Spleen (tissue), 11 donors: ENCODE measurements around the gene AMBRA1. TPM values are rescaled to one million over a fixed set of nuclear protein-coding genes. Genes with fewer than 3 reads are reported as not detected.
A peak's percentile ranks its signal among the peaks of the same experiment; 100 is the strongest.

Experiments
- DNase-seq: peaks from one replicate; pipeline ENCODE4 v3.0.0-alpha.2; 2020
- H3K27ac ChIP-seq, 8 donors: fragments of 200-600 bp; sonication (generic) in 7 of 8; 1 replicate in 4 of 8; 2 replicates in 4 of 8; pipeline versions ENCODE4 v1.5.0 to v1.8.0; 2016 to 2021; ENCODE audit warnings: inconsistent platforms in 4 of 8, mild to moderate bottlenecking in 4 of 8, moderate library complexity in 1 of 8
- H3K27me3 ChIP-seq, 7 donors: fragments of 200-600 bp; sonication (generic) in 6 of 7; replicated peaks in 1 of 7; 1 replicate in 4 of 7; 2 replicates in 3 of 7; pipeline versions ENCODE4 v1.5.0 to v1.8.0; 2016 to 2021; ENCODE audit warnings: inconsistent platforms in 3 of 7, mild to moderate bottlenecking in 1 of 7
- H3K36me3 ChIP-seq, 6 donors: fragments of 200-600 bp; sonication (generic) in 5 of 6; 1 replicate in 4 of 6; 2 replicates in 2 of 6; pipeline versions ENCODE4 v1.5.0 to v1.8.0; 2016 to 2021; ENCODE audit warnings: inconsistent platforms in 2 of 6
- H3K4me1 ChIP-seq, 6 donors: fragments of 200-600 bp; sonication (generic) in 5 of 6; 1 replicate in 3 of 6; 2 replicates in 3 of 6; pipeline versions ENCODE4 v1.5.0 to v1.8.0; 2016 to 2021; ENCODE audit warnings: inconsistent platforms in 3 of 6
- H3K4me3 ChIP-seq, 8 donors: fragments of 200-600 bp; sonication (generic) in 7 of 8; 1 replicate in 4 of 8; 2 replicates in 4 of 8; pipeline versions ENCODE4 v1.5.0 to v1.8.0; 2016 to 2021; ENCODE audit warnings: inconsistent platforms in 4 of 8, mild to moderate bottlenecking in 4 of 8, moderate library complexity in 2 of 8
- H3K9me3 ChIP-seq, 8 donors: fragments of 200-600 bp; sonication (generic) in 7 of 8; 1 replicate in 4 of 8; 2 replicates in 4 of 8; pipeline versions ENCODE4 v1.5.0 to v1.8.0; 2016 to 2021; ENCODE audit warnings: inconsistent platforms in 4 of 8
- CTCF ChIP-seq, 11 experiments: fragments of 200-600 bp in 7 of 11; fragments of 450-650 bp in 4 of 11; sonication (generic) in 4 of 11; IDR thresholded peaks in 8 of 11; conservative IDR thresholded peaks in 3 of 11; 1 replicate in 7 of 11; 2 replicates in 4 of 11; pipeline versions ENCODE4 v1.4.0 to v1.8.0; 2016 to 2021; ENCODE audit warnings: antibody characterized with exemption in 11 of 11, inconsistent platforms in 4 of 11, mild to moderate bottlenecking in 1 of 11
- POLR2A ChIP-seq, 3 donors: fragments of 450-650 bp; IDR thresholded peaks; one replicate each; pipeline ENCODE4 v1.5.1; 2017; ENCODE audit warnings: antibody characterized with exemption in 3 of 3, mild to moderate bottlenecking in 1 of 3
- POLR2AphosphoS5 ChIP-seq, 3 donors: sonication (generic); formaldehyde crosslinking; IDR thresholded peaks; one replicate each; pipeline ENCODE4 v1.5.1; 2017; ENCODE audit warnings: antibody characterized with exemption in 3 of 3
- WGBS, 5 donors: extraction: QIAGEN DNeasy Blood & Tissue Kit in 3 of 5; methylation state at CpG; one replicate each; pipeline versions ENCODE4 v1.1.5 to v1.1.7; 2013 to 2018; 5-methylcytosine and 5-hydroxymethylcytosine counted together
- intact Hi-C: fragments of 100-400 bp; cut with DNase I; formaldehyde crosslinking; loops from one replicate; pipeline ENCODE4 v1.15.0; 2023; ENCODE audit warnings: low total_unique reads
- polyA plus RNA-seq, 3 donors: library from polyadenylated mRNA; stranded (reverse); fragments of 200-250 nt; gene quantifications; one replicate each; pipeline ENCODE4 v1.2.1, GENCODE V29; 2013
- total RNA-seq, 7 donors: library from RNA; depleted of rRNA in 3 of 7; stranded (reverse); fragments of >200 nt in 3 of 7; fragmentation: NEBNext Ultra II Directional in 4 of 7; extraction: Animal tissue kit (Norgen Biotek cat#: 25700) in 4 of 7; gene quantifications; one replicate each; pipeline versions ENCODE4 v1.1.0 to v1.2.1, GENCODE V29; 2016 to 2021
- donor health status: healthy with polysubstance abuse.
- donor health status: DM: no; HTN: no; CAD: no; lungs with moderate emphysema.
- donor health status: DM: no; HTN: no; CAD: no.
- donor health status: Bipolar disorder and iron deficiency.
- donor health status: healthy.
- donor health status: DM: no; HTN: no; CAD: no.
- donor health status: DM: yes; HTN: yes; CAD: no.

The AMBRA1 gene
- total and polyA plus RNA-seq, 10 donors = 3.6 to 54.6 (median 37.7) TPM

- Histone ChIP-seq H3K4me1 (peaks cover 31 to 100% (median 76%) of the 10 kb centered on the region in 6 donors), H3K4me3 (peak overlapping the region in 1 of 8 donors; percentile 9), H3K36me3 (peaks cover 0 to 45% (median 7%) of the 10 kb centered on the region in 6 donors), H3K27ac (peak overlapping the region in 6 of 8 donors; percentile 27 to 92 (median 86)), H3K9me3 (no peaks in the 10 kb centered on the region), H3K27me3 (no peaks in the 10 kb centered on the region)
- no peak for TF ChIP-seq CTCF (IDR thresholded peaks at IDR 0.05 in 8 of 11, conservative IDR thresholded peaks at IDR 0.05 in 3 of 11)
- peak in 1 of 3 donors; percentile 31 for TF ChIP-seq POLR2AphosphoS5 (IDR thresholded peaks at IDR 0.05)
- intact Hi-C loops = no loop called here
- DNase-seq = no peak
- 49 to 62% (median 49%) methylated on average over 6 to 9 of the region's 9 CpGs for WGBS, 5 donors
Observed at GRCh38 chr11:46353698-46354097, 240.1 kb downstream of the AMBRA1 start.

- H3K4me1 ChIP-seq = peaks cover 34 to 97% (median 80%) of the 10 kb centered on the region in 6 donors
- peaks cover 0 to 45% (median 7%) of the 10 kb centered on the region in 6 donors for H3K36me3 ChIP-seq
- intact Hi-C loops = no loop called here
- H3K27me3 ChIP-seq = no peaks in the 10 kb centered on the region
- WGBS, 5 donors = 45 to 56% (median 48%) methylated on average over 21 to 33 of the region's 33 CpGs
- DNase-seq = peak; percentile 91
- peak overlapping the region; percentile 15 to 92 (median 78) for H3K27ac ChIP-seq
- no peaks in the 10 kb centered on the region for H3K9me3 ChIP-seq
- peak; percentile 20 to 79 (median 59) for TF ChIP-seq POLR2AphosphoS5 (IDR thresholded peaks at IDR 0.05)
- no peak for TF ChIP-seq POLR2A (IDR thresholded peaks at IDR 0.05)
- TF ChIP-seq CTCF (IDR thresholded peaks at IDR 0.05 in 8 of 11, conservative IDR thresholded peaks at IDR 0.05 in 3 of 11) = peak; percentile 82 to 98 (median 94)
- peak overlapping the region; percentile 2 to 65 (median 21) for H3K4me3 ChIP-seq
Observed at GRCh38 chr11:46352063-46352841, 241.6 kb downstream of the AMBRA1 start.

GRCh38 chr11:46351606-46352005 is 242.2 kb downstream of the AMBRA1 start:
- Histone ChIP-seq H3K36me3 (peaks cover 0 to 42% (median 7%) of the 10 kb centered on the region in 6 donors), H3K27me3 (no peaks in the 10 kb centered on the region), H3K27ac (peak overlapping the region; percentile 15 to 92 (median 78)), H3K4me1 (peaks cover 38 to 95% (median 79%) of the 10 kb centered on the region in 6 donors), H3K9me3 (no peaks in the 10 kb centered on the region), H3K4me3 (peak overlapping the region in 3 of 8 donors; percentile 25 to 65 (median 28))
- 62 to 89% (median 71%) methylated on average over 5 of the region's 5 CpGs for WGBS, 5 donors
- intact Hi-C loops = no loop called here
- no peak for DNase-seq
- TF ChIP-seq CTCF (IDR thresholded peaks at IDR 0.05 in 8 of 11, conservative IDR thresholded peaks at IDR 0.05 in 3 of 11) (no peak), POLR2A (IDR thresholded peaks at IDR 0.05) (no peak), POLR2AphosphoS5 (IDR thresholded peaks at IDR 0.05) (no peak)

- TF ChIP-seq CTCF (IDR thresholded peaks at IDR 0.05 in 8 of 11, conservative IDR thresholded peaks at IDR 0.05 in 3 of 11) = no peak
- no peak for TF ChIP-seq POLR2A (IDR thresholded peaks at IDR 0.05)
- TF ChIP-seq POLR2AphosphoS5 (IDR thresholded peaks at IDR 0.05) = no peak
- Histone ChIP-seq H3K4me3 (peak overlapping the region in 1 of 8 donors; percentile 65), H3K36me3 (peaks cover 0 to 38% (median 3%) of the 10 kb centered on the region in 6 donors), H3K27ac (peak overlapping the region; percentile 2 to 92 (median 78)), H3K9me3 (no peaks in the 10 kb centered on the region), H3K27me3 (no peaks in the 10 kb centered on the region), H3K4me1 (peaks cover 41 to 95% (median 80%) of the 10 kb centered on the region in 6 donors)
- 79 to 89% (median 83%) methylated on average over 5 to 8 of the region's 8 CpGs for WGBS, 5 donors
- no peak for DNase-seq
- intact Hi-C loops = no loop called here
Observed at GRCh38 chr11:46351148-46351547, 242.7 kb downstream of the AMBRA1 start.
